Motor neuron (in vitro differentiated cells): Measurements from ENCODE around the gene IRF7. TPM values are rescaled to one million over a fixed set of nuclear protein-coding genes. Genes with fewer than 3 reads are reported as not detected.

Source experiments
- ATAC-seq, 8 experiments: fragments of 200-7000 bp; cut with Tn5 transposase; replicated peaks in 6 of 8; 2 replicates each; pipeline ENCODE4 v1.8.0; 2021; ENCODE audit warnings: mild to moderate bottlenecking in 8 of 8, moderate library complexity in 8 of 8
- H3K27ac ChIP-seq, 2 donors: fragments of 250-450 bp; sonication (Bioruptor Pico); 2 replicates each; pipeline ENCODE4 v1.9.0; 2021; ENCODE audit warnings: antibody characterized with exemption in 2 of 2, mild to moderate bottlenecking in 2 of 2, moderate library complexity in 1 of 2
- H3K4me1 ChIP-seq, 2 donors: fragments of 250-450 bp; sonication (Bioruptor Pico); replicated peaks in 1 of 2; 2 replicates each; pipeline ENCODE4 v1.6.1; 2021; ENCODE audit warnings: antibody characterized with exemption in 2 of 2, mild to moderate bottlenecking in 2 of 2, moderate library complexity in 1 of 2
- H3K4me3 ChIP-seq, 5 donors: fragments of 250-450 bp; sonication (Bioruptor Pico); 2 replicates each; pipeline ENCODE4 v1.9.0; 2021; ENCODE audit warnings: antibody characterized with exemption in 5 of 5, mild to moderate bottlenecking in 5 of 5, moderate library complexity in 4 of 5
- WGBS, 10 experiments: fragments of 450-650 bp; shearing (Covaris generic); methylation state at CpG; one replicate each; pipeline ENCODE4 v1.0.0; 2022; 5-methylcytosine and 5-hydroxymethylcytosine counted together
- in situ Hi-C, 9 experiments: fragments of 400-800 bp; cut with MboI; loops; one replicate each; pipeline ENCODE4 v1.15.0; 2021; ENCODE audit warnings: low sequenced_read_pairs in 9 of 9, low pct_unique_long_range_greater_than_20kb in 2 of 9; ENCODE audit not compliant: unreplicated experiment in 9 of 9
- total RNA-seq, 8 experiments: library from RNA; unstranded; fragments of 300-600 nt; gene quantifications; 2 replicates each; pipeline versions ENCODE4 v1.2.3 to v1.2.4, GENCODE V29; 2022

The IRF7 gene
- total RNA-seq, 8 experiments from 2014 or later = 10.2 to 27.9 (median 17.0) TPM

- no peak overlapping the region for H3K27ac ChIP-seq
- in situ Hi-C loops = no loop called here
- H3K4me1 ChIP-seq = peaks cover 2 to 16% of the 10 kb centered on the region in 2 donors
- WGBS, 10 experiments = 71 to 88% (median 80%) methylated on average over 1 to 5 of the region's 25 CpGs; no CpG with 5 or more reads in 7 of the 10 experiments
- H3K4me3 ChIP-seq = no peak overlapping the region
- ATAC-seq = peak in 6 of 8 experiments; percentile 1 to 61 (median 28)
These were observed 8.4 kb upstream of the IRF7 start for GRCh38 chr11:623999-624704.

GRCh38 chr11:623349-623869, 7.7 kb upstream of the IRF7 start:
- ATAC-seq = peak in 1 of 8 experiments; percentile 5
- H3K4me1 ChIP-seq = peaks cover 0 to 14% of the 10 kb centered on the region in 2 donors
- WGBS, 10 experiments = 65 to 66% methylated on average over 3 to 5 of the region's 15 CpGs; no CpG with 5 or more reads in 8 of the 10 experiments
- H3K4me3 ChIP-seq = no peak overlapping the region
- in situ Hi-C loops = no loop called here
- H3K27ac ChIP-seq = no peak overlapping the region

- 80 to 100% methylated on average over 1 of the region's 27 CpGs; no CpG with 5 or more reads in 8 of the 10 experiments for WGBS, 10 experiments
- no peak for ATAC-seq
These were observed 6.1 kb upstream of the IRF7 start for GRCh38 chr11:621838-622237.

GRCh38 chr11:620935-621814, 5.4 kb upstream of the IRF7 start:
- H3K27ac ChIP-seq = no peak overlapping the region
- peak in 3 of 8 experiments; percentile 1 to 57 (median 43) for ATAC-seq
- H3K4me3 ChIP-seq = no peak overlapping the region
- WGBS, 10 experiments = no CpG with 5 or more reads among the region's 45 CpGs
- in situ Hi-C loops = no loop called here
- H3K4me1 ChIP-seq = peaks cover 4 to 16% of the 10 kb centered on the region in 2 donors

More at GRCh38 chr11:621838-622237, 6.1 kb upstream of the IRF7 start:
- in situ Hi-C loops = no loop called here
- H3K4me3 ChIP-seq = no peak overlapping the region
- H3K27ac ChIP-seq = no peak overlapping the region
- peaks cover 0 to 14% of the 10 kb centered on the region in 2 donors for H3K4me1 ChIP-seq

GRCh38 chr11:620201-620600, 4.5 kb upstream of the IRF7 start:
- H3K27ac ChIP-seq = no peak overlapping the region

GRCh38 chr11:619628-620050, 3.9 kb upstream of the IRF7 start:
- WGBS, 10 experiments = 100% methylated on average over 4 of the region's 22 CpGs; no CpG with 5 or more reads in 9 of the 10 experiments
- H3K4me1 ChIP-seq = peaks cover 11% of the 10 kb centered on the region in 2 donors
- no peak overlapping the region for H3K4me3 ChIP-seq
- ATAC-seq = no peak
- no peak overlapping the region for H3K27ac ChIP-seq
- in situ Hi-C loops = no loop called here

More at GRCh38 chr11:620201-620600, 4.5 kb upstream of the IRF7 start:
- no peak overlapping the region for H3K4me3 ChIP-seq
- WGBS, 10 experiments = no CpG with 5 or more reads among the region's 13 CpGs
- in situ Hi-C loops = no loop called here
- no peak for ATAC-seq
- peaks cover 8 to 15% of the 10 kb centered on the region in 2 donors for H3K4me1 ChIP-seq

GRCh38 chr11:618856-619627, 3.3 kb upstream of the IRF7 start:
- Histone ChIP-seq H3K27ac (no peak overlapping the region), H3K4me1 (peaks cover 7 to 11% of the 10 kb centered on the region in 2 donors), H3K4me3 (no peak overlapping the region)
- no peak for ATAC-seq
- in situ Hi-C loops = no loop called here
- 47 to 90% methylated on average over 2 to 3 of the region's 24 CpGs; no CpG with 5 or more reads in 8 of the 10 experiments for WGBS, 10 experiments

- ATAC-seq = no peak
- in situ Hi-C loops = no loop called here
- H3K4me3 ChIP-seq = no peak overlapping the region
- no peak overlapping the region for H3K27ac ChIP-seq
- H3K4me1 ChIP-seq = peaks cover 7 to 11% of the 10 kb centered on the region in 2 donors
- 95 to 100% (median 100%) methylated on average over 1 to 4 of the region's 25 CpGs; no CpG with 5 or more reads in 7 of the 10 experiments for WGBS, 10 experiments
These were observed 2.3 kb upstream of the IRF7 start for GRCh38 chr11:617912-618682.

GRCh38 chr11:617199-617911, 1.6 kb upstream of the IRF7 start:
- in situ Hi-C loops = no loop called here
- 80% methylated on average over 1 of the region's 57 CpGs; no CpG with 5 or more reads in 9 of the 10 experiments for WGBS, 10 experiments
- ATAC-seq = no peak
- H3K27ac ChIP-seq = no peak overlapping the region
- no peak overlapping the region for H3K4me3 ChIP-seq
- peaks cover 7 to 11% of the 10 kb centered on the region in 2 donors for H3K4me1 ChIP-seq

GRCh38 chr11:616320-617198, 809 bp upstream of the IRF7 start:
- peaks cover 7 to 11% of the 10 kb centered on the region in 2 donors for H3K4me1 ChIP-seq
- no peak for ATAC-seq
- H3K4me3 ChIP-seq = peak overlapping the region; percentile 46 to 53 (median 48)
- WGBS, 10 experiments = 51 to 100% (median 83%) methylated on average over 2 to 11 of the region's 39 CpGs; no CpG with 5 or more reads in 2 of the 10 experiments
- peak overlapping the region; percentile 47 to 78 for H3K27ac ChIP-seq
- in situ Hi-C loops = no loop called here
